Measurements from ENCODE around the gene IQSEC1.

Gene IQSEC1

DNA sequence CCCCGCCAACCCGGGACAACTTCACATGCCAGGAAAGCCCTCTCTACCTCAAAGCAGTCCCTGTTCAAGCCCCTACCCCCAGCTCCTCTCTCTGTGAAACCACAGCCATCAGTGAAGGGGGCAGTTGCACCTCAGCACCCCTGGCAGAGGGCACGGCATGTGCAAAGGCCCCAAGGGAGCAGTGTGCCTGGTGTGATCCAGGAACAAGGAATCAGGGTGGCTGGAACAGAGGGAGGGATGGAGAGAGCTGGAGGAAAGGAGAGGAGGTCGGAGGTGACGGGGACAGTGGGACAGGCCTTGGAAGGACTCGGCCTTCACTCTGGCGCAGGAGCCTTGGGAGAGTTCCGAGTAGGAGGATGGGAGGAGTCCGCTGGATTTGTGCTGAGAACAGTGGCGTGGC is 26.5 kb upstream of the IQSEC1 start:
- TF ChIP-seq, protein P1, sequence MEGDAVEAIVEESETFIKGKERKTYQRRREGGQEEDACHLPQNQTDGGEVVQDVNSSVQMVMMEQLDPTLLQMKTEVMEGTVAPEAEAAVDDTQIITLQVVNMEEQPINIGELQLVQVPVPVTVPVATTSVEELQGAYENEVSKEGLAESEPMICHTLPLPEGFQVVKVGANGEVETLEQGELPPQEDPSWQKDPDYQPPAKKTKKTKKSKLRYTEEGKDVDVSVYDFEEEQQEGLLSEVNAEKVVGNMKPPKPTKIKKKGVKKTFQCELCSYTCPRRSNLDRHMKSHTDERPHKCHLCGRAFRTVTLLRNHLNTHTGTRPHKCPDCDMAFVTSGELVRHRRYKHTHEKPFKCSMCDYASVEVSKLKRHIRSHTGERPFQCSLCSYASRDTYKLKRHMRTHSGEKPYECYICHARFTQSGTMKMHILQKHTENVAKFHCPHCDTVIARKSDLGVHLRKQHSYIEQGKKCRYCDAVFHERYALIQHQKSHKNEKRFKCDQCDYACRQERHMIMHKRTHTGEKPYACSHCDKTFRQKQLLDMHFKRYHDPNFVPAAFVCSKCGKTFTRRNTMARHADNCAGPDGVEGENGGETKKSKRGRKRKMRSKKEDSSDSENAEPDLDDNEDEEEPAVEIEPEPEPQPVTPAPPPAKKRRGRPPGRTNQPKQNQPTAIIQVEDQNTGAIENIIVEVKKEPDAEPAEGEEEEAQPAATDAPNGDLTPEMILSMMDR (IDR thresholded peaks at IDR 0.05) = no peak
- DNase-seq (ENCODE audit: low spot score) = no peak
- Histone ChIP-seq H3K27ac (no peak overlapping the region), H3K4me3 (no peak overlapping the region)

DNA sequence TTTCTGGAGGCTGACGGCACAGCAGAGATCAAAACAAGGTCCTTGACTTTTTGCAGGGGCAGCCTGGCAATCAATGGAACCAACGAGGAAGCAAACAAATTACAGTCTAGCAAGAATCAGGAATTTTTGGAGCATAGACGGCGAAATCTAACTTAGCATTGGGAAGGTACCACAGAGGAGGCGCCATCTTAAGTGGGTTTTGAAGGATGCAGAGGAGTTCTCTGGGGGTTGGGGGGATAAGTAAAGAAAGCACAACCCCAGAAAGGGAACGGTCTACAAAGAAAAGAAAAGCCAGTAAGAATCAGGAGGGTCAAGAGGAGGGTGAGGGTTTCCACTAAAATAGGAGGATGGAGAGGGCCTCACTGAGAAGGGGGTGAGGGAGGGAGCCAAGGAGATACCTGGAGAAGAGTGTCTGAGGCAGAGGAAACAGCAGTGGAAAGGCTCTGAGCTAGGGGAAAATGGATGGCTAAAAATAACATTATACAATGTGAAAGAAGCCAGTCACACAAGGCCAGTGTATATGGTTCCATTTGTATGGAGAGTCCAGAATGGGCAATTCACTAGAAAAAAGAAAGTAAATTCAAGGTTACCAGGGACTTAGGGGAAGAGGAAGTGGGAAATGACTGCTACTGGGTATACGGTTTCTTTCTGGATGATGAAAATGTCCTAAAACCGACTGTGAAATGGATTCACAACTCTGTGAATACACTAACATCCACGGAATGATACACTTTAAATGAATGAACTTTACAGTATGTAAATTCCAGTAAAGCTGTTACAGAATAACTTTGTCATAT is 25.2 kb upstream of the IQSEC1 start:
- Histone ChIP-seq H3K27ac (no peak overlapping the region), H3K4me3 (no peak overlapping the region)
- no peak for DNase-seq (ENCODE audit: low spot score)
- TF ChIP-seq, protein P1 (IDR thresholded peaks at IDR 0.05) = no peak

- no peak overlapping the region for H3K4me3 ChIP-seq
- DNase-seq (ENCODE audit: low spot score) = no peak
- no peak overlapping the region for H3K27ac ChIP-seq
- TF ChIP-seq, protein P1 (IDR thresholded peaks at IDR 0.05) = no peak
Measured at GRCh38 chr3:13096356-13096755, 23.1 kb upstream of the IQSEC1 start.

- DNase-seq (ENCODE audit: low spot score) = no peak
- Histone ChIP-seq H3K4me3 (no peak overlapping the region), H3K27ac (no peak overlapping the region)
- TF ChIP-seq, protein P1 (IDR thresholded peaks at IDR 0.05) = no peak
Measured at GRCh38 chr3:13095408-13095937, 22.2 kb upstream of the IQSEC1 start.

- no peak for DNase-seq (ENCODE audit: low spot score)
- no peak overlapping the region for H3K27ac ChIP-seq
- TF ChIP-seq, protein P1 (IDR thresholded peaks at IDR 0.05) = no peak
- H3K4me3 ChIP-seq = no peak overlapping the region
Measured at GRCh38 chr3:13093687-13094086, 20.5 kb upstream of the IQSEC1 start.

GRCh38 chr3:13092621-13093617 is 19.7 kb upstream of the IQSEC1 start:
- peak overlapping the region; percentile 41 for H3K4me3 ChIP-seq
- TF ChIP-seq, protein P1 (IDR thresholded peaks at IDR 0.05) = no peak
- no peak overlapping the region for H3K27ac ChIP-seq
- no peak for DNase-seq (ENCODE audit: low spot score)

All from coronary artery (tissue), 2 donors.